ENCODE data around the gene SDE2. TPM values are rescaled to one million over a fixed set of nuclear protein-coding genes. Genes with fewer than 3 reads are reported as not detected.

SDE2 gene
- total RNA-seq, result 10 to 100 TPM; 11.4 to 32.9 (median 18.7) TPM
- 10 to 100 TPM in 1 of 3 donors, 1 to 10 TPM in 2; 4.3 to 20.7 (median 4.9) TPM for polyA plus RNA-seq
- long read RNA-seq, donor 1, partial matches to known transcripts, result 0 of 4 reads
- long read RNA-seq, donor 1, other reads (novel, unspliced or antisense), result 0 of 4 reads
- long read RNA-seq, donor 2, partial matches to known transcripts, result 8 of 10 reads
- long read RNA-seq, donor 2, other reads (novel, unspliced or antisense), result 0 of 10 reads
- long read RNA-seq, donor 3, partial matches to known transcripts, result 6 of 7 reads
- long read RNA-seq, donor 3, other reads (novel, unspliced or antisense), result 0 of 7 reads
- long read RNA-seq, donor 4, partial matches to known transcripts, result 0 of 1 reads
- long read RNA-seq, donor 4, other reads (novel, unspliced or antisense), result 0 of 1 reads
- long read RNA-seq, donor 5, transcript SDE2-201 (7 exons, 3,975 nt), result major isoform, 22 of 23 reads
- long read RNA-seq, donor 5, partial matches to known transcripts, result 0 of 23 reads
- long read RNA-seq, donor 5, other reads (novel, unspliced or antisense), result 1 of 23 reads
- long read RNA-seq, donor 6, partial matches to known transcripts, result 1 of 4 reads
- long read RNA-seq, donor 6, other reads (novel, unspliced or antisense), result 2 of 4 reads
- long read RNA-seq, donor 7, partial matches to known transcripts, result 0 of 3 reads
- long read RNA-seq, donor 7, other reads (novel, unspliced or antisense), result 0 of 3 reads
- long read RNA-seq, donor 8, transcript SDE2-201 (7 exons, 3,975 nt), result major isoform, 6 of 6 reads
- long read RNA-seq, donor 8, partial matches to known transcripts, result 0 of 6 reads
- long read RNA-seq, donor 8, other reads (novel, unspliced or antisense), result 0 of 6 reads
- long read RNA-seq, donor 9, partial matches to known transcripts, result 0 of 2 reads
- long read RNA-seq, donor 9, other reads (novel, unspliced or antisense), result 0 of 2 reads
- long read RNA-seq, donor 10, partial matches to known transcripts, result 5 of 5 reads
- long read RNA-seq, donor 10, other reads (novel, unspliced or antisense), result 0 of 5 reads

DNA sequence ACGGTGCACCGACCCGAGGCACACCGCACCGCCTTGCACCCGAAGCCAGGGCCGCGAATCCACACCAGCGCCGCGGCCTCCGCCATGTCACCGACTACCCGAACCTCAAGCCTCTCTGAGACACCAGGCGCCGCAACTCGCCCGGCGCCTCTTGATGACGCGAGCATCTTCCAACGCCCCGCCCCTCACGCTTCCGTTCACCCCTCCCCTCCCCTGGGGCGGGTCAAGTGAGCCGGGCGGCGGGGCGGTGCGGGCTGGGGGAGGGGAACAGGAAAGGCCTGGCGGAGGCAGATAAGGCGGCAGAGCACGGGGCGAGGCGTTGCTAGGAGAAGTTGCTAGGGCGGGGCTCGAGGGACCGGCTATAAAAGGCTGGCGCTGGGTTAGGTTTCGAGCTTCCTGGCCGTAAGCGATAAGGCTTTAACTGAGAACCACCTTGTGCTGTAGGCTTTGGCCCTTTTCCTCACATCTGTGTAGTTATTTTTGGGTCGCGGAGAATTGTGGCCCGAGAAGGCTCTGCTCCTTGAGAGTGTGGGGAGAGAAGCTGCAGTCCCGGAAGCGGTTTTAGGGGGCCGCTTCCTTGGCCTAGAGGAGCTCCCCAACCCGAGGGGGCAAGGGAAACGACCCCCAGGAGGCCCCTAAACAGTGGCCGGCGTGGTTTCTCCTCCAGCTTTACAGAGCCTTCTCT, at the start of gene SDE2:
Gene SDE2 (minus strand): TSS at position 117 of the 685 bp plus-strand sequence. CDS start 31 bp downstream, at position 86.
- peaks cover 0 to 12% of the 10 kb centered on the region in 2 donors for H3K36me3 ChIP-seq (replicated peaks in 1 of 2)
- peak; percentile 99 to 100 (median 100) for DNase-seq
- peak within 1 kb of the TSS; percentile 37 to 93 (median 88) for H3K27ac ChIP-seq
- peak within 1 kb of the TSS; percentile 20 to 80 (median 70) for H3K4me3 ChIP-seq
- no peaks in the 10 kb centered on the region for H3K27me3 ChIP-seq
- H3K4me1 ChIP-seq (replicated peaks in 1 of 2), result peaks cover 22 to 42% of the 10 kb centered on the region in 2 donors
- H3K9me3 ChIP-seq (replicated peaks in 1 of 3), result no peaks in the 10 kb centered on the region
- WGBS, 4 donors, result 1 to 2% (median 1%) methylated on average over 19 to 53 of the region's 53 CpGs
- peak; percentile 94 to 97 for TF ChIP-seq POLR2A (IDR thresholded peaks at IDR 0.05)
- TF ChIP-seq, protein P1, sequence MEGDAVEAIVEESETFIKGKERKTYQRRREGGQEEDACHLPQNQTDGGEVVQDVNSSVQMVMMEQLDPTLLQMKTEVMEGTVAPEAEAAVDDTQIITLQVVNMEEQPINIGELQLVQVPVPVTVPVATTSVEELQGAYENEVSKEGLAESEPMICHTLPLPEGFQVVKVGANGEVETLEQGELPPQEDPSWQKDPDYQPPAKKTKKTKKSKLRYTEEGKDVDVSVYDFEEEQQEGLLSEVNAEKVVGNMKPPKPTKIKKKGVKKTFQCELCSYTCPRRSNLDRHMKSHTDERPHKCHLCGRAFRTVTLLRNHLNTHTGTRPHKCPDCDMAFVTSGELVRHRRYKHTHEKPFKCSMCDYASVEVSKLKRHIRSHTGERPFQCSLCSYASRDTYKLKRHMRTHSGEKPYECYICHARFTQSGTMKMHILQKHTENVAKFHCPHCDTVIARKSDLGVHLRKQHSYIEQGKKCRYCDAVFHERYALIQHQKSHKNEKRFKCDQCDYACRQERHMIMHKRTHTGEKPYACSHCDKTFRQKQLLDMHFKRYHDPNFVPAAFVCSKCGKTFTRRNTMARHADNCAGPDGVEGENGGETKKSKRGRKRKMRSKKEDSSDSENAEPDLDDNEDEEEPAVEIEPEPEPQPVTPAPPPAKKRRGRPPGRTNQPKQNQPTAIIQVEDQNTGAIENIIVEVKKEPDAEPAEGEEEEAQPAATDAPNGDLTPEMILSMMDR (IDR thresholded peaks at IDR 0.05), result no peak
- intact Hi-C loops (cut with DNase I), result no loop called here

DNA sequence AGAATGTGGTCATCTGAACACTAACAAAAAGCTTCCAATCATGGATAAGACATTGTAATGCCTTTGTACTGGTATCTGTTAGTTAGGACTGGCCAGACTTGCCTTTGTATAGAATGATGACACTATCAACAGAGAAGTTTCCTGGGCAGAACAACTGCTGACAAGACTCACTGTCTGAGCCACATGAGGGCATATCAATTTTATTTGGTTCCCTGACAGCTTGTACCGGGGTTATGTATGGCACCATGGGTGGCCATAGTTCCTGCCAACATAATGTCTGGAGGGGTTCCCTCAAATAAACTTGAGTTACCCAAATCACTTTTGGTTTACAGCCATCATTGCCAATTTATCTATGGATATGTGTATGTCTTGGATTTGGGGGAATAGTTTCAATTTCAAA, 49.7 kb upstream of the SDE2 start:
- Histone ChIP-seq H3K27me3 (no peaks in the 10 kb centered on the region), H3K27ac (no peak overlapping the region), H3K4me3 (no peak overlapping the region), H3K36me3 (replicated peaks in 1 of 2) (no peaks in the 10 kb centered on the region), H3K4me1 (replicated peaks in 1 of 2) (no peaks in the 10 kb centered on the region), H3K9me3 (replicated peaks in 1 of 3) (no peaks in the 10 kb centered on the region)
- intact Hi-C loops (cut with DNase I), result no loop called here
- 80 to 100% (median 92%) methylated on average over 1 of the region's 1 CpG for WGBS, 4 donors
- no peak for TF ChIP-seq POLR2A (IDR thresholded peaks at IDR 0.05)
- TF ChIP-seq, protein P1 (IDR thresholded peaks at IDR 0.05), result no peak
- no peak for DNase-seq

DNA sequence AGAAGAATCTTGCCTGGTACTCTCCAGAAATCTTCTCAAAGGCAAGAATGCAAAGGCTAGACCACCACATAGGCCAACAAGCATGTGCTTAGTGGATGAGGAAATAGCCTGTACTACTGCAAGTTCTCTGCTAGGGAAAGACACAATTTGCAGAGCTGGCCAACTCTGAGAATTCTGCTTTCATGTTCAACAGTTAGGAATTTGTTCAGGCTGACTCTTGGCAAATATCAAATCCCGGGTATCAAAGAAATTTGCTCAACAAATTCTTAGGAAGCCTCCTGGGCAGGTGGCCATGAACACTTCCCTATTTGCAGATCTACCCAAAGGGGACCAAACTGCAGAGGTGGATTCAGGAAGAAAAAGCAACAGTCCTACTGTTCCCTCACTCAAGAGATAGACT, 48.4 kb upstream of the SDE2 start:
- 25 to 61% (median 39%) methylated on average over 1 of the region's 1 CpG for WGBS, 4 donors
- intact Hi-C loops (cut with DNase I), result no loop called here
- no peaks in the 10 kb centered on the region for H3K9me3 ChIP-seq (replicated peaks in 1 of 3)
- no peaks in the 10 kb centered on the region for H3K4me1 ChIP-seq (replicated peaks in 1 of 2)
- no peak overlapping the region for H3K4me3 ChIP-seq
- H3K27me3 ChIP-seq, result no peaks in the 10 kb centered on the region
- no peak for TF ChIP-seq POLR2A (IDR thresholded peaks at IDR 0.05)
- TF ChIP-seq, protein P1 (IDR thresholded peaks at IDR 0.05), result no peak
- no peaks in the 10 kb centered on the region for H3K36me3 ChIP-seq (replicated peaks in 1 of 2)
- no peak overlapping the region for H3K27ac ChIP-seq
- no peak for DNase-seq
